DMS153 (cell line): ENCODE data around the gene DCTPP1.
"Not testable (repeated sequence)": the region's sequence is repeated elsewhere in the genome, so short reads cannot be mapped to it uniquely, and the experiment has no call there.

Experiments used
- DNase-seq: peaks from one replicate; lab custom pipeline; 2025; lab: John Stamatoyannopoulos, UW

DCTPP1 gene

GRCh38 chr16:30429678-30430427 lies at the start of gene DCTPP1:
Gene DCTPP1, minus strand, starts transcription at chr16:30430030. Its CDS starts 50 bp downstream, at chr16:30429980.
- DNase-seq: peak; percentile 100

GRCh38 chr16:30478766-30479478 lies 49.1 kb upstream of the DCTPP1 start:
- DNase-seq: no peak

- DNase-seq: not testable (repeated sequence)
Measured at GRCh38 chr16:30477773-30478172, 47.9 kb upstream of the DCTPP1 start.

- DNase-seq: no peak
Measured at GRCh38 chr16:30476991-30477390, 47.2 kb upstream of the DCTPP1 start.

GRCh38 chr16:30474684-30475083 lies 44.9 kb upstream of the DCTPP1 start:
- DNase-seq: no peak

GRCh38 chr16:30474074-30474452 lies 44.2 kb upstream of the DCTPP1 start:
- no peak for DNase-seq

- DNase-seq: no peak
Measured at GRCh38 chr16:30473231-30474073, 43.6 kb upstream of the DCTPP1 start.

- DNase-seq: no peak
Measured at GRCh38 chr16:30472328-30472942, 42.6 kb upstream of the DCTPP1 start, which contains the start of gene ITGAL. Gene ITGAL, plus strand, starts transcription at chr16:30472742. Its CDS starts 96 bp downstream, at chr16:30472838.

GRCh38 chr16:30470632-30470995 lies 40.8 kb upstream of the DCTPP1 start:
- DNase-seq: no peak

- no peak for DNase-seq
Measured at GRCh38 chr16:30470170-30470512, 40.3 kb upstream of the DCTPP1 start.

GRCh38 chr16:30464078-30464477 lies 34.2 kb upstream of the DCTPP1 start:
- DNase-seq: no peak

- DNase-seq: not testable (repeated sequence)
Measured at GRCh38 chr16:30461426-30461825, 31.6 kb upstream of the DCTPP1 start.

GRCh38 chr16:30459456-30459855 lies 29.6 kb upstream of the DCTPP1 start:
- DNase-seq: no peak

- DNase-seq: no peak
Measured at GRCh38 chr16:30458561-30459394, 28.9 kb upstream of the DCTPP1 start.

GRCh38 chr16:30457743-30458560 lies 28.1 kb upstream of the DCTPP1 start:
- DNase-seq: no peak

GRCh38 chr16:30457256-30457655 lies 27.4 kb upstream of the DCTPP1 start:
- no peak for DNase-seq

- DNase-seq: no peak
Measured at GRCh38 chr16:30456302-30456701, 26.5 kb upstream of the DCTPP1 start.

GRCh38 chr16:30452709-30453580 lies 23.1 kb upstream of the DCTPP1 start:
- not testable (repeated sequence) for DNase-seq

- DNase-seq: no peak
Measured at GRCh38 chr16:30449116-30449435, 19.2 kb upstream of the DCTPP1 start.
